ENCODE measurements around the gene LMBRD1.
"Not testable (repeated sequence)": the region's sequence is repeated elsewhere in the genome, so short reads cannot be mapped to it uniquely, and the experiment has no call there.

The LMBRD1 gene

GRCh38 chr6:69693762-69694161 is 103.0 kb downstream of the LMBRD1 start:
- H3K4me3 ChIP-seq (ENCODE audit: low read depth, low read length) = no peak overlapping the region
- no peak for DNase-seq (ENCODE audit: low read depth)
- TF ChIP-seq, protein P1, sequence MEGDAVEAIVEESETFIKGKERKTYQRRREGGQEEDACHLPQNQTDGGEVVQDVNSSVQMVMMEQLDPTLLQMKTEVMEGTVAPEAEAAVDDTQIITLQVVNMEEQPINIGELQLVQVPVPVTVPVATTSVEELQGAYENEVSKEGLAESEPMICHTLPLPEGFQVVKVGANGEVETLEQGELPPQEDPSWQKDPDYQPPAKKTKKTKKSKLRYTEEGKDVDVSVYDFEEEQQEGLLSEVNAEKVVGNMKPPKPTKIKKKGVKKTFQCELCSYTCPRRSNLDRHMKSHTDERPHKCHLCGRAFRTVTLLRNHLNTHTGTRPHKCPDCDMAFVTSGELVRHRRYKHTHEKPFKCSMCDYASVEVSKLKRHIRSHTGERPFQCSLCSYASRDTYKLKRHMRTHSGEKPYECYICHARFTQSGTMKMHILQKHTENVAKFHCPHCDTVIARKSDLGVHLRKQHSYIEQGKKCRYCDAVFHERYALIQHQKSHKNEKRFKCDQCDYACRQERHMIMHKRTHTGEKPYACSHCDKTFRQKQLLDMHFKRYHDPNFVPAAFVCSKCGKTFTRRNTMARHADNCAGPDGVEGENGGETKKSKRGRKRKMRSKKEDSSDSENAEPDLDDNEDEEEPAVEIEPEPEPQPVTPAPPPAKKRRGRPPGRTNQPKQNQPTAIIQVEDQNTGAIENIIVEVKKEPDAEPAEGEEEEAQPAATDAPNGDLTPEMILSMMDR (IDR thresholded peaks at IDR 0.05; ENCODE audit: control insufficient read depth, extremely low read depth, insufficient read depth) = no peak

GRCh38 chr6:69690986-69691385 is 105.8 kb downstream of the LMBRD1 start:
- DNase-seq (ENCODE audit: low read depth) = no peak
- no peak overlapping the region for H3K4me3 ChIP-seq (ENCODE audit: low read depth, low read length)

DNA sequence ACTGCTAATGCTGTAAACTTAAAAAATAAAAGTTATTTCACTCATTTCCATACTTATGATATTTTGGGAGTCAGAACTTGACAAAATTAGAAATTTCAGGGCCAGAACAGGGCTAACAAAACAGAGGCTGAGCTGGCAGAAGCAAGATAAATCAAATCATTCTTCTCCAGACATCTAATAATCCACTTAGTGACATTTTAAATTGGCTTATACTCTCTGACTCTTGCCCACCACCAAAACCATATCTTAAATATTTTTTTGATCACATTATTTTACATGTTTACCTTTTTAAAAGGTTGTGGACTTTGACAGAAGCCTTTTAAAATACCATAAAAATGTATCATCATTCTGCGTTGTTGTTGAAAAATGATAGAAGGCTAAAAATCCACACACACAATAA is 116.5 kb downstream of the LMBRD1 start:
- DNase-seq (ENCODE audit: low read depth) = no peak
- H3K4me3 ChIP-seq (ENCODE audit: low read depth, low read length) = no peak overlapping the region
- TF ChIP-seq, protein P1 (IDR thresholded peaks at IDR 0.05; ENCODE audit: control insufficient read depth, extremely low read depth, insufficient read depth) = no peak

More at GRCh38 chr6:69690986-69691385, 105.8 kb downstream of the LMBRD1 start:
- TF ChIP-seq, protein P1 (IDR thresholded peaks at IDR 0.05; ENCODE audit: control insufficient read depth, extremely low read depth, insufficient read depth) = no peak

DNA sequence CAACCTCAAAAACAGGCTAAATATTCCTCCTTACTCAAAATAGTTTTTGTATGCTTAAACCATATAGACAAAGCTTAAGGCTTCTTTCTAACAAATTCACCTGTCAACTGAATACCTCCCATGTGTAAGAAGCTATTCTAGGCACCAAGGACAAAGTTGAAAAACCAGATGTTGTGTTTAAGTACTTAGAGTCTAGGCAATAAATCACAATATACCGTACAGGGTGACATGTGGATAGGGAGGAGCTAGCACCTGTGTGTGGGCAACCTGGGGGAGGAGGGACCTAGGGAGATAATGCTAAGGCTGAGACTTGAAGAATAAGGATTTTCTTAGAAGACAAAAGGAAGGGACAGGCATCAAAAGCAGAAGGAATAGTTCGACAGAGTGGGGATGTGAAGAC is 123.5 kb downstream of the LMBRD1 start:
- TF ChIP-seq, protein P1 (IDR thresholded peaks at IDR 0.05; ENCODE audit: control insufficient read depth, extremely low read depth, insufficient read depth) = no peak
- H3K4me3 ChIP-seq (ENCODE audit: low read depth, low read length) = no peak overlapping the region
- DNase-seq (ENCODE audit: low read depth) = no peak

DNA sequence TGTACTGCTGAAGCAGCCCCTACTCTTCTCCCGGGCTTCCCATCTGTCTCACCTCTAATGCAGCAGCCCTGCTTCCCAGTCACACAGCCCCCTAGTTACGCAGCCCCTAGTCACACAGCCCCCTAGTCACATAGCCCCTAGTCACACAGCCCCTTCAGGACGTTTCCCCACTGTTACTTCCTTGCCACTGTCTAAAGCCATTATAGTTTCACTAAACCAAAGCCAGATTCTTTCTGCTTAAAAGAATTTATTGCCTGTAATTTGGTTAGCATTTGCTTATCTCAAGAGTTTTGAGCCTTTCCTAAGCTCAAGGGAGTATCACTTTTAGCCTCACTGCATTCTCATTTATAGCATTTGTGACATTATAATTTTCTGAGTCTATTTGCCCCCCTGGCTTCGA is 127.9 kb downstream of the LMBRD1 start:
- TF ChIP-seq, protein P1 (IDR thresholded peaks at IDR 0.05; ENCODE audit: control insufficient read depth, extremely low read depth, insufficient read depth) = no peak
- DNase-seq (ENCODE audit: low read depth) = no peak
- H3K4me3 ChIP-seq (ENCODE audit: low read depth, low read length) = no peak overlapping the region

- not testable (repeated sequence) for DNase-seq (ENCODE audit: low read depth); H3K4me3 ChIP-seq (ENCODE audit: low read depth, low read length)
These were observed 130.0 kb downstream of the LMBRD1 start for GRCh38 chr6:69666779-69667178.

DNA sequence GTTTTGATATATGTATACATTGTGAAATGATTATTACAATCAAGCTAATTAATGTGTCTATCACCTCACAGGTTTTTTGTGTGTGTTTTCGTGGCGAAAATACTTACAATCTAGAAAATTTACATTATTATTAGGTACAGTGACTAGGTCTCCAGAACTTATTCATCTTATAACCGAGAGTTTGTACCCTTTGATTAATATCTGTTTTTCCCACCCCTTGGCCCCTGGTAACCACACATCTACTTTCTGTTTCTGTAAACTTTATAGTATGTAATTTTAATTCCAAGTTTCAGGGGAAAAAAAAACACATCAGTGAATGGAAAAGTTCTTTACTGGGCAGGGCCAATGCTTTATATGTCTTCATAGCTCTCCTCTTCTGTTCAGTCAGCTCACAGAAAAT is 131.4 kb downstream of the LMBRD1 start:
- no peak overlapping the region for H3K4me3 ChIP-seq (ENCODE audit: low read depth, low read length)
- TF ChIP-seq, protein P1 (IDR thresholded peaks at IDR 0.05; ENCODE audit: control insufficient read depth, extremely low read depth, insufficient read depth) = no peak
- DNase-seq (ENCODE audit: low read depth) = no peak
